AG04449 (cell line): Measurements from ENCODE around the gene FUS.

Experiments
- CTCF ChIA-PET: fragments of 350-600 bp; formaldehyde crosslinking; extraction: SDS; loops from one replicate; lab custom pipeline; 2021; ENCODE audit warnings: antibody characterized with exemption; lab: Yijun Ruan, JAX
- POLR2A ChIA-PET: fragments of 400-600, 350-600 bp; formaldehyde crosslinking; extraction: SDS; loops from one replicate; lab custom pipeline; 2020; ENCODE audit warnings: antibody characterized with exemption, inconsistent platforms; lab: Yijun Ruan, JAX
- DNase-seq: peaks from one replicate; pipeline ENCODE4 v3.0.0-alpha.2; 2010; ENCODE audit warnings: low read depth, low spot score
- H3K4me3 ChIP-seq: 2 replicates; pipeline ENCODE4 v1.5.1; 2011; ENCODE audit warnings: low read depth, mild to moderate bottlenecking, control low read depth, low read length
- CTCF ChIP-seq: IDR thresholded peaks from one replicate; pipeline ENCODE4 v1.5.1; 2011; ENCODE audit warnings: mild to moderate bottlenecking, moderate library complexity, low read length, control low read depth, inconsistent platforms; ENCODE audit not compliant: insufficient read depth; ENCODE audit errors: missing control alignments

Gene FUS

GRCh38 chr16:31221357-31222160 is 41.6 kb downstream of the FUS start:
- POLR2A ChIA-PET, result no interaction called here
- DNase-seq, result no peak
- no peak for TF ChIP-seq CTCF
- H3K4me3 ChIP-seq, result no peak overlapping the region
- CTCF ChIA-PET, result no interaction called here

GRCh38 chr16:31223044-31223443 is 43.1 kb downstream of the FUS start:
- ChIA-PET POLR2A (no interaction called here), CTCF (no interaction called here)
- no peak for DNase-seq
- no peak for TF ChIP-seq CTCF
- no peak overlapping the region for H3K4me3 ChIP-seq

GRCh38 chr16:31224092-31224955 is 44.4 kb downstream of the FUS start:
- POLR2A ChIA-PET, result no interaction called here
- CTCF ChIA-PET, result no interaction called here
- no peak for DNase-seq
- H3K4me3 ChIP-seq, result no peak overlapping the region
- no peak for TF ChIP-seq CTCF

- TF ChIP-seq CTCF, result no peak
- CTCF ChIA-PET, result no interaction called here
- DNase-seq, result no peak
- POLR2A ChIA-PET, result no interaction called here
- H3K4me3 ChIP-seq, result no peak overlapping the region
Measured at GRCh38 chr16:31225193-31225592, 45.3 kb downstream of the FUS start.

- no peak for DNase-seq
- TF ChIP-seq CTCF, result no peak
- CTCF ChIA-PET, result no interaction called here
- H3K4me3 ChIP-seq, result no peak overlapping the region
- POLR2A ChIA-PET, result interaction anchor here (0.5 kb wide), 1 partner anchor 48 kb away, joined by 4 read pairs; no protein-coding TSS in a partner anchor
Measured at GRCh38 chr16:31228206-31228605, 48.3 kb downstream of the FUS start.

- DNase-seq, result no peak
- H3K4me3 ChIP-seq, result no peak overlapping the region
- TF ChIP-seq CTCF, result no peak
- CTCF ChIA-PET, result no interaction called here
- POLR2A ChIA-PET, result no interaction called here
Measured at GRCh38 chr16:31229501-31229900, 49.6 kb downstream of the FUS start.
